ENCODE data around the gene NFASC.
A peak's percentile ranks its signal among the peaks of the same experiment; 100 is the strongest.

Gene NFASC

GRCh38 chr1:204958317-204959307, 88.0 kb downstream of the NFASC start:
- no peak for DNase-seq (ENCODE audit: low read depth in 1 of 2, low spot score in 1 of 2)

GRCh38 chr1:204959374-204959773, 88.7 kb downstream of the NFASC start:
- DNase-seq (ENCODE audit: low read depth in 1 of 2, low spot score in 1 of 2), result no peak

DNA sequence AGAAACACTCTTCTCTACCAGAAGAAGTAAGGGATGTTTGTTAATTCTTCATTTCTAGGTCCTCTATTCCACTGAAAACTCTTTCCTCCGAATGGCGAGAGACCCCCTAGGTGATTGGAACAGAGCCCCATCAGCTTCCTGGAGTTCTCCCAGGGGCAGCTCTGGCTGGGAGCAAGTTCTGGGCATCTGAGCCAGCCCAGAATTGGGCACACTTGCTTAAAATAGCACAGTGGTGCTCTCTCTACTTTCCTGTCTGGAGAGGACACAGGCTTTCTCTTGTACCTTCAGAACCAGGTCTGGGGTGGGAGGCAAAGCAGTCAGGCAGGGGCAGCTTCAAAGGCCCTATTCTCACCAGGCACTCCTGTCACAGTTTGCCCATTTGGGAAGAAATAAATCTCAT, 89.2 kb downstream of the NFASC start:
- DNase-seq (ENCODE audit: low read depth in 1 of 2, low spot score in 1 of 2), result no peak

DNA sequence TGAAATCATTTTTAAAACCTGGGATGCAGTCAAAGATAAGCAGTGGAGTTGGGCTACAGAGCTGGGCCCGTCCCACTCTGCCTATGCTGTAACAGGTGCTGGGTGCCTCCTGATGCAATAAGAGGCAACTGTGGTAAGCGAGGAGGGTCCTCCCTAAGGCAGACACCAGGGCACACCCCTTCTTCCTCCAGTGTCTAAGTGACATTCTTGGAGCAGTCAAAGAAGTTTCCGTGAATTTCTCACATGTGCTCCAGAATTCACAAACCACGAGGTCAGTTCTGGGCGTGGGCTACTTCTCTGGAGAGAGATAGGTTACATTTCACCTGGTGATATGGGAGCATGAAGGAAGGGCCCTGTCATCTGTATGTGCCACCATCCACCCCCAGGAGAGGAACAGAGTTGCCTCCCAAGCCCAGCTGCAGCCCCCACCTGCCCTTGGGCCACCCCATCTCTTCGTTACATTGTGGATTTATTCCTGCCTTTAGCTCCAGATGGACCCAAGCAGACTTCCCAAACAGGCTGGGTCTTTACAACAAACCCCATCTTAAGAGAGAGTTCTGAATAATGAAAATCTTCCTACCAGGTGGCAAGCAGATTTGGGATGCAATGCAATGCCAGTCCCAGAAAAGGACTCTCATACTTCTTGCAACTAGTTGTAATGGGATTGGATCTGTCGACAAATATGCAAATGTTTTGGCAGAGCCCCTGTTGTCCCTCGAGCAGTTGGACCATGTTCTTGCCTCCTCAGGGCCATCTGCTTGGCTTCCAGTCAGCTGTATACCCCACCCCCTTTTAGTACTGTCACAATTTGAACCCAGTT, 89.9 kb downstream of the NFASC start:
- DNase-seq (ENCODE audit: low read depth in 1 of 2, low spot score in 1 of 2), result no peak

- DNase-seq (ENCODE audit: low read depth in 1 of 2, low spot score in 1 of 2), result no peak
Measured at GRCh38 chr1:204961765-204962419, 91.2 kb downstream of the NFASC start.

DNA sequence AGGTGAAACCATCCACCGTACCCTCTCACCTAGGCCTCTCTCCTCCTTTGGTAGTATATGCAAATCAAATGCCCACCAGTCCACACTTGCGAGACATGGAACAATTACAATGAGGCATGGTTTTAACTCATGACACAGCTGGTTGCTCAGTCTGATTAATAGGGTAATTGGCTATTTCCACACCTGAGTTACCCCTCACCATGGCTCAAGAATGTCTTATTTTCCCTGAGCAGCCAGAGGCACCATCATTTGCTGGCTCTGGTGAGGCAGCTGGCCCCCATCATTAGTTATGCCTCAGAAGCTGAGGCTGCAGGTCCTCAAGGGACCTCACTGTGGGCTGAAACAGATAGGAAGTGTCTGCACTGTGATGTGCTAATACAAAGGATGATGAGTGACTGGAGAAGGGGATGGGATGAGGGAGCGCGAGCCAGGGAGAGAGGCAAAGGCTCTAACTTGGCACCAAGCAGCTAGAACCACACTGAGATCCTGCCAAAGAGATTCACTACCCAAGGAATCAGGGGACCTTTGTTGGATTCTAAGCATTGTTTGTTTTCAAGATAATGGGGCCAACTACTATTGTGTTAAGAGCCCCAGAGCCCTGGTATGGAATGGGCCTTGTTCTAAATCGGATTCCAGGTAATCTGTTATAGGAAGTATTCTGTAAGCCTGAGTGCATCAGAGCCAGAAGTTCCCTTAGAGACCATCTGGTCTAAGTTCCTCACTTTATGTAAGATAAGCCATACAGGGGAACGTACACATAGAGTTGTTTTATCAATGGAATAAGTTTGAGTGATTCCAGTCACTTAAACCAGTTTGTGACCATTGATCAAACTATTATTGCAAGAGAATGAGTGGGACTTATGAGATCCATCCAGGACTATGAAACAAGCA, 92.3 kb downstream of the NFASC start:
- no peak for DNase-seq (ENCODE audit: low read depth in 1 of 2, low spot score in 1 of 2)

DNA sequence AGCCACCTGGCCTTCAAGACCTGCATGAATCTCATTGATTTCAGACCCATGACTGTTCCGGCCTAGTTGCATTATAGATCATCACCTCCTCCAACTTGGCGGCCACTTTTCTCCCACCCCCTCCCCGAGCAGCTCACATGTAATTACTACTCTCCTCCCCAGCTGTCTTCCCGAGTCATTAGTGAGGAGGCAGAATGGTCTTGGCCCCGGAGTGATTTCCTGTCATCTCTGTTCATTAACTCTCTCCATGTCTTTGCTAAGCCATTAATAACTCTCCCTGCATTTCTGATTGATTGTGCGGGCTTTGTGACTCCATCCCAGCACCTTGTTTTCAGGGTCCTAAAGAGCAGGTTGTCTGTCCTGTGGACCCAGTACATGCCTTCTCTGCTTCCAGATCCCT, 96.8 kb downstream of the NFASC start:
- DNase-seq (ENCODE audit: low read depth in 1 of 2, low spot score in 1 of 2), result no peak

DNA sequence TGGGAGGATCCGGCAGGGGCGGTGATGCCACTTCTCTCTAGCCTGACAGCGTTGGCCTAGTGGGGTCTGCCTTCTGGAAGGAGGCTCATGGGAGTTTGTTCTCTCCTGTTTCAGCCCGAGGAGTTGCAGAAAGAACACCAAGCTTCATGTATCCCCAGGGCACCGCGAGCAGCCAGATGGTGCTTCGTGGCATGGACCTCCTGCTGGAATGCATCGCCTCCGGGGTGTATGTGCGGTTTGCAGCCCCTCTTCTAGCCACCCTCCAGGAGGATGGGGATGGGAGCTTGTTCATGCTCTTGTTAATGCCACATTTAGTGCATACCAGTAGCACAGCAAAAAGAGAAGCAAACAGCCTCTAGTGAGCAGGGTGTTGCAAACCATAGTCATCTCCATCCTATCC, 97.5 kb downstream of the NFASC start:
- no peak for DNase-seq (ENCODE audit: low read depth in 1 of 2, low spot score in 1 of 2)

GRCh38 chr1:204968951-204969350, 98.3 kb downstream of the NFASC start:
- DNase-seq (ENCODE audit: low read depth in 1 of 2, low spot score in 1 of 2), result no peak

GRCh38 chr1:204970937-204971336, 100.3 kb downstream of the NFASC start:
- DNase-seq (ENCODE audit: low read depth in 1 of 2, low spot score in 1 of 2), result no peak

- no peak for DNase-seq (ENCODE audit: low read depth in 1 of 2, low spot score in 1 of 2)
Measured at GRCh38 chr1:204971517-204972336, 101.1 kb downstream of the NFASC start.

DNA sequence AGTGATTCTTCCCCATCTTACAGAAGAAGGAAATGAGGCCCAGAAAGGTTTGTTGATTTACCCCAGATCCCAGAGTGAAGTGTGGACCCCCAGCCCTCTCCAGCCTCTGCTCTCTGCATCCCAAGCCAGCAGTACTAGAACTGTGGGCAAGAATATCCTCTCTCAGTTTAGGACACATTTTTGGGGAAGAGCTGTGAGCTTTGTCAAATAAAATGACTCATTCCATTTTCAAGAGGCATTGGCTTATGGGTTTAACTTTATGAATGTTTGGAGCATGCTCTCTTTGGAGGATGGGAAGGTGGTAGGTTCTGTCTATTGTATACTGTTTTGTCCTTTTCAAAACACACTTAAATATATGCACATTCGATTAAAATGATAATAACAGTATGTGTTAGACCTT, 101.8 kb downstream of the NFASC start:
- no peak for DNase-seq (ENCODE audit: low read depth in 1 of 2, low spot score in 1 of 2)

- no peak for DNase-seq (ENCODE audit: low read depth in 1 of 2, low spot score in 1 of 2)
Measured at GRCh38 chr1:204973449-204973848, 102.8 kb downstream of the NFASC start.

DNA sequence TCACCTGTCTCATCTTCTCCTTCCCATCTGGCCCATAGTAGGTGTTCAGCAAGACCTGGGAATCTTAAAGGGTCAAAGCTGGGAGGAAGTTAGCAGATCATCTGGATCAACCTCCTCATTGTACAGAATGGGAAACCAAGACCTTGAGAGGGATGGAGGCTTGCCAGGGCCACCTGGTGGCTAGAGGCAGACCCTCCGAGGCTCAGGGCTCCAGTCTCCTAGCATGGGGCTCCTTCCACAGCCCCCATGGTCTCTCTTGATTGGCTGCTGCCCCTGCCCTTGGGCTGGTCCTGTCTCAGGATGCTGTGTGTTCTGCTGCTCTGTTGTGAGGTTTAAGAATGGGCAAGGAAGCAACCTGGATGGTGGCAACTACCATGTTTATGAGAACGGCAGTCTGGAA, 103.7 kb downstream of the NFASC start:
- no peak for DNase-seq (ENCODE audit: low read depth in 1 of 2, low spot score in 1 of 2)

- no peak for DNase-seq (ENCODE audit: low read depth in 1 of 2, low spot score in 1 of 2)
Measured at GRCh38 chr1:204975021-204975420, 104.4 kb downstream of the NFASC start.

DNA sequence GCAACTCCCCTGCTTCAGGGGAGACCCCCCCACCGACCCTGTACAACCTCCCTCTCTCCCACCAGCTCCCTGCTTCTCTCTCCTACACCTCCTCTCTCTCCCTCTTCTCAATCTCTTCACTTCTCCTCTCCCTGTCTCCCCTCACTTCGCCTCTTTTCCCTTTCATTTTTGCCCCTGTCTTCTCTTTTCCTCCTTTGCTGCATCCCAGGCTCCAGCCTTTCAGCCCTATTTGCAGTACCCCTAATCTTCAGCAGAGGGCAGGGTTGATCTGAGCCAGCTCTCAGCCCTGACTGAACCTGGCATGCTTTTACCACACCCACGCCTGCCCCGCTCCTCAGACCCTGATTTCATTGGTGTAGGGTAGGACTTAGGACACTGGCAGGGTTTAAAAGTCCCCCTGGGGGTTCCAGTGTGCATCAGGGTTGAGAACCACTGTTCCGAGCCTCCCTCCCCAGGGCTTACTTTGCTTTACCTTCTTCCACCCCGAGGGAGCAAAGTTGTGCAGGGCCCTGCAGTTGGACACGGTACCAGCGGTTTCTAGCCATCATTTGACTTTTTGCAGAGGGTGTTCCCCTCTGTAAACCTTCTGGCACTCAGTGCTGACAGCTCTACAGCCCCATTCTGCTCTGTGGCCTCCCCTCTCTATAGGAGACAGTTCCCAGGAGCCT, 105.0 kb downstream of the NFASC start:
- DNase-seq (ENCODE audit: low read depth in 1 of 2, low spot score in 1 of 2), result peak in 1 of 2 donors; percentile 10

GRCh38 chr1:204976646-204977045, 106.0 kb downstream of the NFASC start:
- DNase-seq (ENCODE audit: low read depth in 1 of 2, low spot score in 1 of 2), result no peak

GRCh38 chr1:204977318-204977717, 106.7 kb downstream of the NFASC start:
- DNase-seq (ENCODE audit: low read depth in 1 of 2, low spot score in 1 of 2), result no peak

- no peak for DNase-seq (ENCODE audit: low read depth in 1 of 2, low spot score in 1 of 2)
Measured at GRCh38 chr1:204978782-204979181, 108.1 kb downstream of the NFASC start.
